Left lung (tissue), 10 donors: ENCODE data around the gene TUBB1. TPM values are rescaled to one million over a fixed set of nuclear protein-coding genes. Genes with fewer than 3 reads are reported as not detected.

Experiments
- ATAC-seq: fragments of 200-7000 bp; cut with Tn5 transposase; one replicate; pipeline ENCODE4 v1.9.1; 2020; ENCODE audit warnings: moderate library complexity
- DNase-seq, 4 donors: peaks; one replicate each; pipeline ENCODE4 v3.0.0-alpha.2; 2013 to 2020
- H3K27ac ChIP-seq, 2 donors: fragments of 200-600 bp; sonication (generic) in 1 of 2; one replicate each; pipeline versions ENCODE4 v1.5.0 to v1.8.0; 2020 to 2021
- H3K27me3 ChIP-seq, 2 donors: fragments of 200-600 bp; sonication (generic) in 1 of 2; one replicate each; pipeline versions ENCODE4 v1.5.0 to v1.8.0; 2020 to 2021
- H3K36me3 ChIP-seq, 2 donors: fragments of 200-600 bp; sonication (generic) in 1 of 2; one replicate each; pipeline versions ENCODE4 v1.5.0 to v1.8.0; 2020 to 2021
- H3K4me1 ChIP-seq, 2 donors: fragments of 200-600 bp; one replicate each; pipeline ENCODE4 v1.8.0; 2021
- H3K4me3 ChIP-seq, 2 donors: fragments of 200-600 bp; sonication (generic) in 1 of 2; one replicate each; pipeline versions ENCODE4 v1.5.0 to v1.8.0; 2020 to 2021; ENCODE audit warnings: mild to moderate bottlenecking in 1 of 2
- H3K9me3 ChIP-seq, 2 donors: fragments of 200-600 bp; sonication (generic) in 1 of 2; one replicate each; pipeline versions ENCODE4 v1.5.0 to v1.8.0; 2020 to 2021
- CTCF ChIP-seq, 2 donors: fragments of 200-600 bp; sonication (generic) in 1 of 2; IDR thresholded peaks; one replicate each; pipeline versions ENCODE4 v1.5.0 to v1.8.0; 2021; ENCODE audit warnings: antibody characterized with exemption in 2 of 2
- intact Hi-C, 2 donors: fragments of 100-400 bp; cut with DNase I; formaldehyde crosslinking; loops; one replicate each; pipeline versions ENCODE4 v1.11.2 to v1.14.2; 2022
- polyA plus RNA-seq, 6 donors: library from polyadenylated mRNA; unstranded; fragments of 120-200 nt; gene quantifications; one replicate each; pipeline ENCODE4 v1.2.1, GENCODE V29; 2013; ENCODE audit not compliant: insufficient read length in 6 of 6
- total RNA-seq, 2 donors: library from RNA; stranded (reverse); fragmentation: NEBNext Ultra II Directional; extraction: Animal tissue kit (Norgen Biotek cat#: 25700); gene quantifications; one replicate each; pipeline ENCODE4 v1.2.1, GENCODE V29; 2021
- donor health status: DM: no; HTN: yes; CAD: no.
- donor health status: DM: no; HTN: no; CAD: no.

The TUBB1 gene
- total and polyA plus RNA-seq, 8 donors = 2.0 to 5.7 (median 4.3) TPM

GRCh38 chr20:59033093-59033492 is 13.9 kb downstream of the TUBB1 start:
- H3K27ac ChIP-seq = peak overlapping the region; percentile 89 to 94
- H3K36me3 ChIP-seq = peaks cover 5 to 66% of the 10 kb centered on the region in 2 donors
- H3K9me3 ChIP-seq = no peaks in the 10 kb centered on the region
- no peak for TF ChIP-seq CTCF (IDR thresholded peaks at IDR 0.05)
- no peak for ATAC-seq
- DNase-seq = no peak
- H3K4me1 ChIP-seq = peaks cover 34 to 45% of the 10 kb centered on the region in 2 donors
- H3K4me3 ChIP-seq = peak overlapping the region; percentile 74 to 88
- no peaks in the 10 kb centered on the region for H3K27me3 ChIP-seq
- intact Hi-C loops = no loop called here

DNA sequence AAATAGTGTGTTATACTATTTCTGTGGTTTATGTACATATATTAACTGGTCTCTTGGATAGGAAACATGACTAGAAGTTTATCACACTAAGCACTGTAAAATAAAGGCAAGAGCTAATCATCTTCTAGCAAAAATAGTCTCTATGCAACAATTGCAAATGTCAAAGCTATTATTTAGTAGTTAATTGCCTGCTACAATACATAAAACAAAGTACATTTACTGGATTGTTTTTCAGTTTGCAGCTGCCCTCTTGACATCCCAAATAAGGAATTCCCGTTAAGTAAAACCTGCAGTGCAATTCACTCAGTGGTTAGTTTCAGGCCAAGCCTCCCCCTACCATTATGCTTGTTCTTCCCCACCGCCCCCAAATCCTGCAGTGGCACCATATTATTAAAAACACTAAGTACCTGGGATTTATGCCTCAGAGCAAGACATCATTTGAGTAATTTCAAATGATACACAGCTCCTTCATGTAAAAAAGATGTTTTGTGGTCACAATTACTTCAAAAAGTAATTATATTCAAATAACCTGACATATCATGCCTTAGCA is 14.5 kb downstream of the TUBB1 start:
- DNase-seq (no peak), ATAC-seq (no peak)
- Histone ChIP-seq H3K36me3 (peaks cover 5 to 64% of the 10 kb centered on the region in 2 donors), H3K27me3 (no peaks in the 10 kb centered on the region), H3K27ac (no peak overlapping the region), H3K4me3 (no peak overlapping the region), H3K4me1 (peaks cover 29 to 43% of the 10 kb centered on the region in 2 donors), H3K9me3 (no peaks in the 10 kb centered on the region)
- no peak for TF ChIP-seq CTCF (IDR thresholded peaks at IDR 0.05)
- intact Hi-C loops = no loop called here

GRCh38 chr20:59035381-59035780 is 16.2 kb downstream of the TUBB1 start:
- Histone ChIP-seq H3K27me3 (no peaks in the 10 kb centered on the region), H3K36me3 (peaks cover 5 to 50% of the 10 kb centered on the region in 2 donors), H3K4me3 (no peak overlapping the region), H3K27ac (no peak overlapping the region), H3K4me1 (peaks cover 18 to 43% of the 10 kb centered on the region in 2 donors), H3K9me3 (no peaks in the 10 kb centered on the region)
- intact Hi-C loops = no loop called here
- ATAC-seq = no peak
- DNase-seq = no peak
- TF ChIP-seq CTCF (IDR thresholded peaks at IDR 0.05) = no peak

DNA sequence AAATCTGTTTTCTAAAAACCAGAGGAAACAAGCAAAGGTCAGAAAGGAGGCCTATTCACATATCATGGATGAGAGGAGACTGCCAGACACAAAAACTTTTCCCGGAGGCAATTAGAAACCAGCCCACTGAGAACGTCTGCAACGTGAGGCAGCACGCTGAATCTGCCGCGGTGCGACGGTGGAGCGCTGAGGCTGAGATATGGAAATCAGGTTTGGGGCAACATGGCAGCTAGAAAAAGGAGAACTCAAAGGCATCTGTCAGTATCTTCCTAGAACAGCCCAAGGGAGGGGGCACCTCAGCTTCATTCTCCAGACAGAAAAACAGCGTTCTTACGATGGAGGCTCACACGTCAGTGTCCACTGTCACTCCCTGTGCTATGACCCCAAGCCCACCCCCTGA is 18.2 kb downstream of the TUBB1 start:
- peaks cover 21 to 43% of the 10 kb centered on the region in 2 donors for H3K4me1 ChIP-seq
- ATAC-seq = no peak
- TF ChIP-seq CTCF (IDR thresholded peaks at IDR 0.05) = no peak
- intact Hi-C loops = no loop called here
- peaks cover 5 to 50% of the 10 kb centered on the region in 2 donors for H3K36me3 ChIP-seq
- H3K27me3 ChIP-seq = no peaks in the 10 kb centered on the region
- H3K4me3 ChIP-seq = no peak overlapping the region
- no peaks in the 10 kb centered on the region for H3K9me3 ChIP-seq
- H3K27ac ChIP-seq = no peak overlapping the region
- no peak for DNase-seq

DNA sequence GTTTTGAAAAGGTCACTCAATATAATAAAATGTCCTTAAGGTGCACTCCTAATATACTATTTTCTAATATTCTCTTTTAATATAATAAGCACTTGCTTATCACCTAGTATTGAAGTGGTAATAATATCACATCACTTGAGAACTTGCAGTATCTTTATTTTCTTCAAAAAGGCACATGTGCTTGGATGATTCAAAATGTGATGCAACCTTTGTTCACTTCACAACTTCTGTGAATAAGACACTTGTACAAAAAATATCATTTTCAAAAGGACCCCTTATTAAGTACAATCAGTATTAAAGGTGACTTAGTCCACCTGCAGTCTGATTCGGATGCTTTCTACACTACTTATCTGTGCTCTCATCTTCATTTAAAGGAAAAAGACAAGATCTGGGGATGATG is 20.0 kb downstream of the TUBB1 start:
- Histone ChIP-seq H3K27me3 (no peaks in the 10 kb centered on the region), H3K27ac (no peak overlapping the region), H3K4me3 (no peak overlapping the region), H3K9me3 (no peaks in the 10 kb centered on the region), H3K36me3 (peaks cover 5 to 43% of the 10 kb centered on the region in 2 donors), H3K4me1 (peaks cover 22 to 50% of the 10 kb centered on the region in 2 donors)
- DNase-seq (no peak), ATAC-seq (no peak)
- no peak for TF ChIP-seq CTCF (IDR thresholded peaks at IDR 0.05)
- intact Hi-C loops = no loop called here
